GM12892 (cell line): Measurements from ENCODE around the gene PPP1R14C.

Experiments
- POLR2A ChIP-seq: IDR thresholded peaks from 2 replicates; pipeline ENCODE4 v1.6.1; 2011; ENCODE audit warnings: low read depth, low read length, control low read depth
- POLR2AphosphoS5 ChIP-seq: IDR thresholded peaks from 2 replicates; pipeline ENCODE4 v1.6.1; 2011; ENCODE audit warnings: low read depth, low read length, control low read depth

DNA sequence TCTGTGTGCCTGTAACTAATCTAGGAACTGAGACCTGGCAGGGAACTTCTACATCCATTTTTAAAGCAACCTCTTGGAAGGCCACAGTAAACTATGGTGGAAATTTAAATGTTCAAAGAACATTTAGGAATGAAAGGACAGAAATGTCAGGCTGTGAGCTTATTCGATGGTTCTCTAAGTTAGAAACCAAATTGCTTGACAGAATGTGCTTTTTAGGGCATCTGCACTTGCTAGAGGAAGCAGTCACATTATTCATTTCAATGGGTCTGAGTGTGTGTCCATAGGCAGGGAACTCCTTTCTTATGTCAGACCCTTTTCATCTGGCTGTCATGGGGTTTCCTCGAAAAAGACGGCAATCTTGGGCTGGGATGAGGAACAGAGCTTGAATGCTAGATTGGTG is 84.4 kb downstream of the PPP1R14C start:
- TF ChIP-seq POLR2A = no peak
- TF ChIP-seq POLR2AphosphoS5 = no peak
